ENCODE data around the gene RSU1.

Gene RSU1

GRCh38 chr10:16586358-16587138, 230.7 kb downstream of the RSU1 start:
- no peak for DNase-seq

- no peak for DNase-seq
Observed at GRCh38 chr10:16585103-16585502, 232.1 kb downstream of the RSU1 start.

- no peak for DNase-seq
Observed at GRCh38 chr10:16583382-16583781, 233.8 kb downstream of the RSU1 start.

- DNase-seq = no peak
Observed at GRCh38 chr10:16581202-16581601, 236.0 kb downstream of the RSU1 start.

- DNase-seq = no peak
Observed at GRCh38 chr10:16570731-16571130, 246.5 kb downstream of the RSU1 start.

- no peak for DNase-seq
Observed at GRCh38 chr10:16566202-16566805, 250.9 kb downstream of the RSU1 start.

GRCh38 chr10:16565604-16566003, 251.6 kb downstream of the RSU1 start:
- no peak for DNase-seq

GRCh38 chr10:16562891-16563290, 254.3 kb downstream of the RSU1 start:
- no peak for DNase-seq

- DNase-seq = no peak
Observed at GRCh38 chr10:16559236-16559773, 257.9 kb downstream of the RSU1 start.

GRCh38 chr10:16547973-16548372, 269.3 kb downstream of the RSU1 start:
- DNase-seq = no peak

- DNase-seq = no peak
Observed at GRCh38 chr10:16545116-16545736, 272.0 kb downstream of the RSU1 start.

GRCh38 chr10:16544591-16544990, 272.6 kb downstream of the RSU1 start:
- no peak for DNase-seq

- no peak for DNase-seq
Observed at GRCh38 chr10:16544099-16544498, 273.1 kb downstream of the RSU1 start.

All from NCI-H774 (cell line).